K562 (cell line): ENCODE results near the gene SOX12. TPM values are rescaled to one million over a fixed set of nuclear protein-coding genes. Genes with fewer than 3 reads are reported as not detected.

Experiments used
- AFF1 ChIP-seq, 2 experiments: fragments of 450-650 bp; IDR thresholded peaks; 2 replicates each; pipeline ENCODE4 v1.6.1; 2018; ENCODE audit warnings: mild to moderate bottlenecking in 2 of 2, low read depth in 1 of 2; ENCODE audit not compliant: partially characterized antibody in 2 of 2
- ARHGAP35 ChIP-seq: fragments of 450-650 bp; IDR thresholded peaks from 2 replicates; pipeline ENCODE4 v1.6.1; 2018; ENCODE audit not compliant: partially characterized antibody
- E2F8 ChIP-seq: fragments of 450-650 bp; IDR thresholded peaks from 2 replicates; pipeline ENCODE4 v1.7.1; 2018; ENCODE audit warnings: mild to moderate bottlenecking, low read depth; ENCODE audit not compliant: partially characterized antibody
- EZH2 ChIP-seq: IDR thresholded peaks from 2 replicates; pipeline ENCODE4 v1.6.1; 2012; ENCODE audit warnings: low read depth, mild to moderate bottlenecking, inconsistent platforms, low read length, borderline replicate concordance
- KDM4B ChIP-seq, 2 experiments: fragments of 450-650 bp in 1 of 2; sonication (generic) in 1 of 2; IDR thresholded peaks; 2 replicates each; pipeline ENCODE4 v1.6.1; 2016 to 2017; ENCODE audit warnings: borderline replicate concordance in 2 of 2, antibody characterized with exemption in 1 of 2, low read depth in 1 of 2, mild to moderate bottlenecking in 1 of 2
- KLF13 ChIP-seq: fragments of 450-650 bp; IDR thresholded peaks from 2 replicates; pipeline ENCODE4 v1.6.1; 2016; ENCODE audit warnings: missing genetic modification characterization, low read depth, mild to moderate bottlenecking, missing compliant biosample characterization, moderate library complexity, borderline replicate concordance
- LCOR ChIP-seq: sonication (generic); formaldehyde crosslinking; IDR thresholded peaks from 2 replicates; pipeline ENCODE4 v1.8.0; 2022; ENCODE audit warnings: mild to moderate bottlenecking, missing genetic modification reagents
- NBN ChIP-seq: fragments of 450-650 bp; IDR thresholded peaks from 2 replicates; pipeline ENCODE4 v1.6.1; 2016; ENCODE audit warnings: low read depth, mild to moderate bottlenecking
- NFE2 ChIP-seq: IDR thresholded peaks from 2 replicates; pipeline ENCODE4 v1.6.1; 2014; ENCODE audit warnings: antibody characterized with exemption, low read depth
- PHF8 ChIP-seq: fragments of 200-600 bp; sonication (generic); IDR thresholded peaks from 2 replicates; pipeline ENCODE4 v1.6.1; 2012; ENCODE audit warnings: mixed run types, mild to moderate bottlenecking, inconsistent platforms, low read length, moderate library complexity, borderline replicate concordance
- RBM34 ChIP-seq: fragments of 200-400 bp; formaldehyde crosslinking; IDR thresholded peaks from 2 replicates; pipeline ENCODE4 v1.6.1; 2018; ENCODE audit warnings: low read length, borderline replicate concordance; ENCODE audit not compliant: insufficient read depth
- SP2 ChIP-seq: IDR thresholded peaks from 2 replicates; pipeline ENCODE4 v1.6.1; 2011; ENCODE audit warnings: mild to moderate bottlenecking, low read depth, low read length, moderate library complexity; ENCODE audit not compliant: poor library complexity, severe bottlenecking; ENCODE audit errors: extremely low read depth
- TRIM25 ChIP-seq: fragments of 450-650 bp; IDR thresholded peaks from 2 replicates; pipeline ENCODE4 v1.7.0; 2016; ENCODE audit warnings: borderline replicate concordance
- ZNF398 ChIP-seq: fragments of 250-450 bp; sonication (Bioruptor Pico); IDR thresholded peaks from 2 replicates; pipeline ENCODE4 v1.8.0; 2021; ENCODE audit warnings: moderate library complexity, mild to moderate bottlenecking, inconsistent platforms
- polyA plus RNA-seq, 8 experiments: library from polyadenylated mRNA; depleted of rRNA in 4 of 8; stranded (reverse) in 5 of 8; unstranded in 3 of 8; fragments of >200 nt; fragmentation: Nextera tagmentation in 2 of 8; fragmentation: Illumina TruSeq in 1 of 8; extraction: Ambion mirVana in 2 of 8; extraction: Trizol in 1 of 8; gene quantifications; 2 replicates each; pipeline versions ENCODE4 v1.2.1 to v1.2.3, GENCODE V29; 2011 to 2014; ENCODE audit warnings: inconsistent platforms in 1 of 8, missing spikeins in 1 of 8
- total RNA-seq, 7 experiments: library from RNA; depleted of rRNA in 6 of 7; stranded (reverse); fragments of >200 nt in 6 of 7; fragmentation: Illumina TruSeq in 2 of 7; extraction: Trizol in 2 of 7; gene quantifications; 2 replicates each; pipeline versions ENCODE4 v1.2.1 to v1.2.3, GENCODE V29; 2011 to 2021; ENCODE audit warnings: low replicate concordance in 1 of 7

SOX12 gene
- total and polyA plus RNA-seq, 9 of the 15 experiments (the other 6 are each of a cell fraction or from before 2014, with no cell fraction given) = 0.42 to 26.3 (median 2.6) TPM

GRCh38 chr20:362271-363254 lies 37.2 kb downstream of the SOX12 start (continued):
- no peak for TF ChIP-seq E2F8
- TF ChIP-seq TRIM25 = no peak
- no peak for TF ChIP-seq KDM4B (IDR thresholded peaks at IDR 0.05; ENCODE audit: borderline replicate concordance in 2 of 2, low read depth in 1 of 2)
- TF ChIP-seq KLF13 (tag) = no peak
- TF ChIP-seq NBN = no peak
- TF ChIP-seq SP2 = no peak
- TF ChIP-seq AFF1 (IDR thresholded peaks at IDR 0.05; ENCODE audit: low read depth in 1 of 2, partially characterized antibody in 2 of 2) = peak in 1 of 2 experiments; percentile 43
- TF ChIP-seq RBM34 = no peak
- no peak for TF ChIP-seq LCOR (CRISPR knock-in tag)
- no peak for TF ChIP-seq NFE2
- TF ChIP-seq EZH2 = no peak
- no peak for TF ChIP-seq ARHGAP35
- no peak for TF ChIP-seq PHF8
- 0 out of 2 replicates have a peak, but pooled peaks have one; percentile 9 for TF ChIP-seq ZNF398
